OCI-M1 (cell line): ENCODE measurements around the gene COL21A1.
A peak's percentile ranks its signal among the peaks of the same experiment; 100 is the strongest.
"Not testable (repeated sequence)": the region's sequence is repeated elsewhere in the genome, so short reads cannot be mapped to it uniquely, and the experiment has no call there.

ENCODE experiments used
- DNase-seq: peaks from one replicate; lab custom pipeline; 2025; lab: John Stamatoyannopoulos, UW

COL21A1 gene

DNA sequence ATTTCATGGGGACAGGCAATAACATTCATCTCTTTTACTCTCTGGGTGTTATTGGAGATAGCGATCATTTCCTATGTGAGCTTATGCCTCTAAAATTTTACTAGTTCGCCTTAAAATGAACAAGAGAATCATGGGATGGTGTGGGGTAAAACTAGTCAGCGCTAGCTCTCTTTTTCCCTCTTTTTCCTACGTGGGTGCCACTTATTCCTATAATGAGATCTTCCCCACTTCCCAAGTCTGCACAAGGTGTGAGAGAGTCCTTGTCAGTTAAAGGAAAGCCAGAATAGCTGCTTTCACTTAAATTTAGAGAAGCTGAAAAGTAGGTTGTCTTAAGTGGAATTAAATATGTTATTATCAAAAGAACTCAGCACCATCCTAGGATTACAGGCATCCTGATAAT is 198.8 kb downstream of the COL21A1 start:
- no peak for DNase-seq

DNA sequence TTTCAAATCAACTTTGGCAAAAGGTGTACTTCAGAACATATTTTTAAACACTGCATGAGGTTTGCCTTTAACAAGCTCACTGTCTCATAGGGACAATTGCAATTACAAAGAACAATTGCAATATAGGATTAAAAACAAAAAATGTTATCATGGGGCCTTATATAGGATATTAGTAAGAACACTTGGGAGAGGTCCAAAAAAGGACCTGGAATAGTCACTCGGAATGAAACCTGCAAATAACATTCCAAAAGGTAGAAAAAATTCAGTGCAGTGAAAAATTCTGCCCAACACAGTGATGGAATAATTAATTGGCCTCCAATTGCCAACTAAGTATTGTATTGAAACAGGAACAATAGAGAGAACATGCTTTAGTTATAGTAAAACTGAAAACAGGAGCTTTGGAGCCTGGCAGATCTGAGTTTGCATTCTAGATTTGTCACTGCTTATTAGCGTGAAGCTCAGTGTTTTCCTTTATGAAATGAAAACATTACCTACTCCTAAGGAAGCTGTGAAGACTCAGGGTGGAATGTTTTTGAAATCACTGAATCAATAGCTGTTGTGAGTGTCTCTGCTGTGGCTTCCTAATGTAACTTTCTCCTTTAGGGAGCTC is 199.3 kb downstream of the COL21A1 start:
- DNase-seq: no peak

DNA sequence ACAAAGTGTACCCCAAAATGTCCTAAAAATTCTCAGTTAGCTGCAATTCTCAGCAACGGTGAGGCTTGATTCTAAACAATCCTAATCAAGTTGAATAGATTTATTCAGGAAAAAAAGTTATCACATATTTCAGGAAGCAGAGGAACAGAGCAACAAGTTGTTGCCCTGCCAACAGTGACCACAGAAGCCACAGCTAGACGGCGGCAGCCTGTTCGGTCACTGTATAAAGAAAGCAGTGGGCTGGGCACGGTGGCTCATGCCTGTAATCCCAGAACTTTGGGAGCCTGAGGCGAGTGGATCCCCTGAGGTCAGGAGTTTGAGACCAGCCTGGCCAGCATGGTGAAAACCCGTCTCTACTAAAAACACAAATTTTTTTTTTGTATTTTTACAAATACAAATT is 200.8 kb downstream of the COL21A1 start:
- DNase-seq: peak; percentile 86

DNA sequence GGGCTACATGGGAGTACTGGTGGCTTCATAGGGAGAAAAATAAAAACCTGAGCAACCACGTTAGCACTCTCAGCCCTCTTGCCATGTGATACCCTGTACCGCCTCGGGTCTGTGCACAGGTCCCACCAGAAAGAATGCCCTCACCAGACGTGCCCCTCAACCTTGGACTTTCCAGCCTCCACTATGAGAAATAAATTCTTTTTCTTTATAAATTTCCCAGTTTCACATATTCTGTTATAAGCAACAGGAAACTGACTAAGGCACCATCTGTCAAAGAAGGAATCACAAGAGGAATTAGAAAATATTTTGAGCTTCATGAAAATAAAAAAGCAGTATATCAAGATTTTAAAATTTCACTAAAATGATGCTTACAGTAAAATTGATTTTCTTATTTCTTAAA is 203.6 kb downstream of the COL21A1 start:
- no peak for DNase-seq

DNA sequence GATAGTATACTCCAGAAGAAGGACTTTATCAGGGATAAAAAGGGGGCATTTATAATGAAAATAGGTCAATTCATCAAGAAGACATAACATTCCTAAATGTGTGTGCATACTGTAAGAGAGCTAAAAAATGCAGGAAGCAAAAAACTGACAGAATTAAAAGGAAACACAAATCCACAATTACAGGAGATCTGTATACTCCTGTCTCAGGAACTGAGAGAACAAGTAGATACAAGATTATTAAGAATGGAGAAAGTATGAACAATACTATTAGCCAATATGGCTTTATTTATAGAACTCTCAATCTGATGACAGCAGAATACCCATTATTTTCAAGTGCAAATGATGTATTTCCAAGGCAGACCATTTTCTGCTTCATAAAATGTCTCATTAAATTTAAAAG is 204.3 kb downstream of the COL21A1 start:
- DNase-seq: no peak

DNA sequence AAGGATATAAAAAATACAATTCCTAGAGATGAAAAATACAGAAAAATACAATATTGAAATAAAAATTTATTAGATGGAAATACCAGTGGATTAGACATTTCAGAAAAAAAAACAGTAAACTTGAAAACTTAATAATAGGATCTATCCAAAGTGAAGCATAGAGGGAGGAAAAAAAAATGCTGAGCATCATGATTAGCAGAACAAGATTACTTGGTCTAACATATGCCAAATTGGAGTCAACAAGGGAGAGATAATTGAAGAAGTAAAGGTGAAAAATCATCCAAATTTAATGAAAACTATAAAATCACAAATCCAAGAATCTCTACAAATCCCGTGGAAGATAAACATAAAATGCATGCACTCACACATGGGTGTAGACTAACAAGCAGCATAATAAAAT is 205.8 kb downstream of the COL21A1 start:
- no peak for DNase-seq

DNA sequence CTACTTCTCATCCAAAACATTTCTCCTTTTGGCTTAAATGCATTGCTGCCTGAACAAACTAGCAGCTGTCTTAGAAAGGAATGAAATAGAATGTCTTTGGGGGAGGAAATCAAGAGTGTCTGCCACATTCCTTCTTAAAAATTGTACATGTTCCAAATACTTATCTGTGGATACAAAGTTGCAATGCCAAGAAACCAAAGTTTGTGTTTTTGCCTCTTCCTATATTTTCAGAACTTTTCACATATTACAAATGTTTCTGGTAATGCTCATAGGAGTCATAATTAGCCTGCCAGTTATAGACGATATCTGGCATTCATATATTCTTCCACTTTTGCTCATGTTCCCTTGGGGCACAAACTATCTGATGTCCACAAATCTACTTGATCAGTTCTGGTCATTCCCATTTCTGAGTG is 206.5 kb downstream of the COL21A1 start:
- no peak for DNase-seq

DNA sequence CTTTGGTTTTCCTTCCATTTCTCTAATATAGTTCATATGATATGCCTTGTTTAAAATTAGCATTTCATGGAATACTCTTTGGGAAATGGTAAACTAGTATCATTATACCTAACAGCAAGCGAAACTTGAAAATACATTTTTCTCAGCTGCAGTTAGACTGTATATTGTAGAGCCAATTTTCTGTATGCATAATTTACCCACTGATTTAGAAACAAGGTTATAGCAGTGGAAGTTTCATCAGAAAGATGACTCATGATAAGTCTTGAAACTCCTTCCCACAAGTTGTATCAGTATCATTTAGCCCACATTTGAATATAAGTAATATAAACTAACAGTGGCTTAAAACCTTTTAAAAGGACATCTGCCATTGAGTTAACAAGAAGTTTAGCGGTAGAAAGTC is 207.2 kb downstream of the COL21A1 start:
- peak; percentile 41 for DNase-seq

DNA sequence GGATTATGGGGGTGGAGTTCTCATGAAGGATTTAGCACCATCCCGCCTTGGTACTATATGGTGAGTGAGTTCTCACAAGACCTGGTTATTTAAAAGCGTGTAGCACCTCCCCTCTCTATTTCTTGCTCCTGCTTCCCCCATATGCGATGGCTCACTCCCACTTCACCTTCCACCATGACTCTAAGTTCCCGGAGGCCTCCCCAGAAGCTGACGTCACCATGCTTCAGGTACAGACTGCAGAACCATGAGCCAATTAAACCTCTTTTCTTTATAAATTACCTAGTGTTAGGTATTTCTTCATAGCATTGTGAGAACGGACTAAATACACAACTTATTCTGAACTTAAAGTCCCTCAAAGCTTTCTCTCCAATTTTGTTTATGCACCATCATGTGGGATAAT is 208.6 kb downstream of the COL21A1 start:
- no peak for DNase-seq

DNA sequence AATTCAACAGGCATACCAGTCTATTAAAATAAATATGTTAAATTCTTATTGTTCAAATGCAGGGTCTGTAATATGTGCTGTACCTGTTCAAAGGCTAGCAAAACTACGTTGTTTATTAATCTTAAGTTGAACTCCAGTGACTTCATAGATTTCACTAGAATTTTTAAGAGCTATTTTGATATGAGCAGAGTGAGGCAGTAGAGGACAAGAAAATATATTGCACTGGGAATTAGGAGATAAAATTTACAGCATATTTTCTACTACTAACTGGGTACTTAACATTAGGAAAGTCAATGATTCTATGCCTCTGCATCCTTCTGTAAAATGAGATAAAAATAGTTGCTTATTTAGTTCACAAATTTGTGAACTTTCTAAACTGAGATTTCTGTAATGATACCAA is 209.8 kb downstream of the COL21A1 start:
- no peak for DNase-seq

DNA sequence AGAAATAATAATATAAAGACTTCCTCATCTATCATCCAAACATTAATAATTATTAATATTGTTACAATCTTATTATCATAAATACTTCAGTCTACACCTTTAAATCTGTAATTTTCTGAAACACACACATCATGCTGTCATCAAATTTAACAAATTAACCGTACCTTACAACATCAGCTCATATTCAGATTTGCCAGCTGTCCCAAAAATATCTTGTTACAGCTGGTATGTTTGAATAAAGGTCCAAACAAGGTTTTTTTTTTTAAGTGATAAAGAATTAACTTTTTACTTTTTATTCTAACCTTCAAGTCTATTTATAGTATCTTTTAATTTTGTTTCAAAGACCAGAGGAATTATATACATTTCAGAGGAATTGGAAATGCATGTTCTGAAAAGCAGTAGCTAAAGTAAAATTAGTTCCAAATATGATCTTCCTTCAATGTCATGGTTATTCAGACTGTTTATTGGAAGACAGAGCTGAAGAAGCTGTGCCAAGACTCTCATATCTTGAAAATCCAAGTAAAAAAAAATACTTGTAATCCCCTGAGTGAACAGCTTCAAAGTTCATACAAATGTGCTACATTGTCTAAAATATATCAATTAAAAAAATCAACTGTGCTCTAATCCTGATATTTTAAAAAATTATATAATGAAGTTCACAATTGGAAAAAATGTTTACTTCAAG is 210.3 kb downstream of the COL21A1 start:
- no peak for DNase-seq

DNA sequence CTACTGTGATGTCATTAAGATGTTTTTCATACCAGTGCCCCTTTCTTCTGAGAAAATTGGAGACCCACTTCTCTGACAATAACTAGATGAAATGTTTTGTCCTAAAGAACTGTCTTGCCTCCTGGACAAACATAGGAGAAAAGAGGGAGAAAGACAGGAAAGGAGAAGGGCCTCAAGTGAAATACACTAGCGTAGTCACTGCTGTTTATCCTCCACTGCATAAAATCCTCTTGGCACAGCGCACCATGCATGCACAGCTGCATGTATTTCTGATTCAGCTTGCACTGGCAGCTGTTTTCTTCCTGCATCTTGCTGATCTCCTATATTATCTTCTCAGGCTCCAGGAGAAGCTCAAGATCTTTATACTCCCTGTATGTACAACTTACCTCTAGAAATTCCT is 214.0 kb downstream of the COL21A1 start:
- DNase-seq: no peak

DNA sequence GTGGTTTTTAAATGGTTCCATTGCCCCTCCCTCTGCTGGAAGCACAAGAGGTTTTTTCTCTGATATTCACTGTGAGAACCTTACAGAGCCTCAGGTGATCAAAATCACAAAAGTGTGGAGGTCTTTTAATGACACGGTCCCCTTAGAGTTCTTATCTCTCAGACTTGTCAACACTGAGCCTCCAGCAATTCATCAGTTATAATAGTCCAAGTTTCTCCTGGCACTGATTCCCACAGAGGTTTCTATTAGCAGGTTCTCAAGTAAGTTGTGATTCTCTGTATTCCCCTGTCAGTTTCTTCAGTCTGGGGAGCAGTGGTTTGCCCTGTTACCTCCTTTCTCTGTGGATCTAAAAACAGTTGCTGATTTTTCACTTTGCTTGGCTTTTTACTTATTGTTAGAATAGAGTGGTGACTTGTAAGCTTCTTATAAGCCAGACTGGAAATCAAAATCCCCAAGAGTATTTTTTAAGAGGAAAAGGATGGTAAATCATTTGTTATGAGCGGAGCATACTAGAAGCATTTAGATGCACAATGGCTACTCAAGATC is 214.6 kb downstream of the COL21A1 start:
- no peak for DNase-seq

DNA sequence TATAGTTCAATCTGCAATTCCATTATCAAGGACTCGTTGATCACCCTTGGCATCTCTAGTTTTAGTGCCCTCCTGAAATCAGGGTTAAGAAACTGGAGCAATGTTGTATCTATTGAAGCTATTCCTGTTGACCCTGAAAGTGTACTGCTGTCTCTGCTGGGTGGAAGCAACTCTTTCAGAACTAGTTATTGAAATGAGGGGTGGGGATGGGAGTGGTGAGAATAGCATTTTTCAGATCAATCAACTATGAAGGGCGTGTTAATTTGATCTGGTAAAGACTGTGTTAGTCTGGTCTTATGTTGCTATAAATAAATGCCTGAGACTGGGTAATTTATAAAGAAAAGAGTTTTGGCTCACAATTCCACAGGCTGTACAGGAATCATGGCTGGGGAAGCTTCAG is 219.5 kb downstream of the COL21A1 start:
- no peak for DNase-seq

DNA sequence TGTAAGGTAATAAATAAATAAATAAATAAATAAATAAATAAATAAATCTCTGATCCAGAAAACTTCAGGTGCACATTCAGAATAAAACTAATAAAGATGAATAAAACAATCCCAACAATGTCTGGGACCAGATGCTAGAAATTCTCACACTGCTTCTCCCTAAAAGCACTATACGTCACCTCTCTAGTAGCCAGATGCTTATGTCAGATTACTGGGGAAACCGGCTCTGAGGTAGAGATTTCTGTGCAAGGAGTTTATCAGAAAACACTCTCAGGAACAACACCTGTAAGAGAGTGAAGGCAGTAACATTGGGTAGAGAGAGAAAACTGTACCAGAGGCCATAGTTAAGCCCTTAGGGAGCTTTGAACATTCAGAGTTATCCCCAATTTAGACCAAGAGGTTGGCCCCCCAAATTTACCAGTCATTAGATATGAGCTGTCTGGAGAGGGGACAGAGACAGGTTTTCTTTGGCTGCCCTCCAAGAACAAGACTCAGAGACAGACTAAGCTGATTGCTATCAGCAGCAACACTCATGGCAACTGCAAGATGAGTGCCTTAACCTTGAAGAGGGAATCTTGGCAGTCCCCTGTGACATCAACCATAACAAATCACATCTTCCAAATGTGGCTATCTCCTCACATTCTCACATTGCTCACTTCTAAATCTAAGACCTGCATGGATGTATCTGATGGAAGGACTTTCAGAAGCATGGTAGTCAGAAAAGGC is 220.8 kb downstream of the COL21A1 start:
- peak; percentile 21 for DNase-seq

DNA sequence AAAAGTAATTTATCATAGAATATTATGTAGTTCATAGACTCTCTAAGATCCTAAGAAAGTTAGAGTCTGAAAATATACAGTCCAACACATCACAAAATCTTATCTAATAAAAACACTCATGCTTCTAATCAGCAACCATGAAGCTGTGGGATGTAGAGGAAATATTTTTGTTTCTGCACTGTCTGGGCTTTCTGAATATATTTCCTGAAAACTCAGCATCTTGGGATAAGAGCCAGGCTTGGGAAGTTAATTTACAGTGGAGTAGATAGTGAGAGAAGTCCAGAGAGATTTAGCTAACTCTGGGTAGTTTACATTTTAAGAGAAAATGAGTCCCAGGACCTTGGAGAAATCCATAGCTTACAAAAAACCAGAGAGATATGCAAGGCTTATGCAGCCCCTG is 221.6 kb downstream of the COL21A1 start:
- peak; percentile 22 for DNase-seq

DNA sequence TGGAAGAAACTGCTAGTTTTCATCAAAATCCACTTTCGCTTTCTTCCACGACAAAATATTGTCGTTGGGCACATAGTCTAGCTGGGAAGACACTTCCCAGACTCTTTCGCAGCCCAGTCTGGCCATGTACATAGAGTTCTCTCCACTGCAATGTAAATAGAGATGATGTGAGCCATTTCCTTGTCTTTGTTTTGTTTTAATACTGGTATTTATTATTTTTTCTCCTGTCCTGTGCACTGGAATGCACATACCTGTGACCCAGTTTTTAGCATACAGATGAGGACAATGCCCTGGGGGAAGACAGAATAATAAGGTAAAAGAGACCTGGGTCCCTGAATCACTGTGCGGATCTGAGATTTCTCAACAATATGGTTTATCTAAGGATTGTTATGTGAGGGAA is 222.4 kb downstream of the COL21A1 start:
- peak; percentile 11 for DNase-seq

DNA sequence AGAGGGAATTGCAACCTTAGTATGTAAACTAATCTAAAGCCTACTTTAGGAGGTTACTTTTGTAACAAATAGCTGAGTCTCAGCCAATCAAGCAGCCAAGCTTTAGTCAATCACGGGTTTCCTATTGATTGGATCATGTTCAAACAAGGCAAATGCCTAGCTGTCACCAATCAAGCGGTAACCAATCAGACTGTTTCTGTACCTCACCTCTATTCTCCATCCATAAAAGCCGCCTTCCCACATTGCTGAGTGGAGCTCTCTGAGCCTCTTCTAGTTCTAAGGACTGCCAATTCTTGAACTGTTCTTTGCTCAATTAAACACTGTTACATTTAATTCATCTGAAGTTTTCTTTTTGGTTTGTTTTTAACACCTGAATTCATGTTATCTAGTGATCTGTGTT is 223.6 kb downstream of the COL21A1 start:
- no peak for DNase-seq

DNA sequence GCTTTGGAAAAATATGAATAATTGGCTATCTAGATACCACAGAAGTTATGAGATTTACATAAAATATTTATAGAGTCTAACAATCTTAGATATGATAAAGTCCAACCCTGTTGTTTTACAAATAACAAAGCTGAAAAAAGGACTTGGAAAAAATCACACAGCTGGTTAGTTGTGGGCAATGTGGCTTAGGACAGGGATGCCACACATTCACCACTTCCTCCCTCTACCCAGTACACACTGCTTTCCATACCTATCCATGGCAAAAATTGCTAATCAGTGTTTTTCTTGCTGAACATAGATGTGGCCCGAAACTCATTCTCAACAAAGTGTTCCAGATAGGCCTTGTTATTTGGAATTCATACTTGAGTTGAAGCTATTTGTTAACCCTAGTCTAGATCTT is 224.7 kb downstream of the COL21A1 start:
- DNase-seq: no peak

DNA sequence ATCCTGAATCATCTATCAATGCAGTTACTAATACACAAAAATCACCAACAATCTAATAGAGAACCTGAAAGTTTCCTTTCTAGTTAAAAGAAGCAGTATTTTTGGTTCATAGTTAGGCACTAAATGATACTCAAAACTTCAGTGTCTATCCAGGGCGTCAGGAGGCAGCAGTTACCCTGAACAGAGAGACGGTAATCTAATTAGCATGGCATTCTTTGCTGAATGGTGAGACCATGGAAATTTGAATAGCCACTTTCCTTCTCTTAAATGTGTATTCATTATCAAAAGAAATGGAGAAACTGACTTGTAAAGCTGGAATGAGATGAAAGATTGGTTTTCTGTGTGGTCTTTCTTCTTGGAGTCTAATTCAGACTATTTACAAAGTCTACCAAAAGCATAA is 225.4 kb downstream of the COL21A1 start:
- peak; percentile 40 for DNase-seq

DNA sequence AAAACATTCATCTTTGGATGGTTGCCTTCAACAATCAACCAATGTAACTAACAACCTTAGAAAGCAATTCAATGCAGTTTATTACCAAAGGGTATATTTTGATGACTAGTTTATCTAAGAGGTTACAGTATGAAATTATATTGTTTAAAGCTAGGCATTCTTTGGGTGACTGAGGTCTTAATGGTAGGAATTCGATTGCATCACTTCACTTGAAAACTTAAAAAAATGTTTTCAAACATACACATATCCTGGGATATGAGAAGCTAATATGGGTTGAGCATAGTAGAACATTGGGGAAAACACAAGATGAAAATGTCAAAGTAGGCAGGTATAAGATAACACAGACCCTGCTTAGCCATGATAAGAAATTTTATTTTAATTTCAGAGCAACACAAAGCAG is 227.4 kb downstream of the COL21A1 start:
- no peak for DNase-seq

DNA sequence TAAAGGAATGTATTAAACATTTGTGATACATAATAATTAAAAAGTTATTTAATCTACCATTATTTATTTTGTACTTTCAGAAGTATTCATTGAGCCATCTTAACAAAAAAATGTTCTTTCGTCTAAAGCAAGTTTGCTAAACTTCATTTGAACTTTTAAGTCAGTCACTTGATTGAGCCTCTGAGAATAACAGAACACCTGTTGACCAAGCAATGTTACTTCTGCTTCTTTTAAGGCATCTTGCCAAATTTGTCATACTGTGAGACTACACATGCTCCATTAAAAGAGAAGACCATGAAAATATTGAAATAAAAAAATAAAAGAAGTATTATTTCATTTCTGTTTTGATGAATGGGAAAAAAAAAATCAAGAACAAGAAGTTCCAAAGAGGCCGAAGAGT is 230.2 kb downstream of the COL21A1 start:
- no peak for DNase-seq

DNA sequence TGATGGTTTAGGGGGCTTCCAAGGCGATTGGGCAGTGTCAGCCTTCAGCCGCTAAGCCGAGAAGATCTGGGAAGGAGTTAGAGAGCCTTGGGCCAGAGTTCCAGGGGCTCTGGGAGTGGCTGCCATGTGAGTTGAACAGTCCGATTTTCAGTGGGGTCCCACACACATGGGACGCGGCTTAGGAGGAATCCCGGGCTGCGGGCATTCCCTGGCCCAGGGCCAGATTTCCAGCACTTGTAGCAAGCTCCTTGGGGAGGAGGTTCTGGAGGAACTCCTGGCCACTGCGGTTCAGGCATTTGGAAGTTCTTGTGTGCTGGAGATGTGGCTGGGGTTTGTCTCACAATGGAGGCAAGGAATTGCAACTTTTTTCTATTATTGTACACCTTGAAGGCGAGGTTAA is 233.3 kb downstream of the COL21A1 start:
- not testable (repeated sequence) for DNase-seq
